G401 (cell line): ENCODE results near the gene ADGRF4. TPM values are rescaled to one million over a fixed set of nuclear protein-coding genes. Genes with fewer than 3 reads are reported as not detected.
"Not testable (repeated sequence)": the region's sequence is repeated elsewhere in the genome, so short reads cannot be mapped to it uniquely, and the experiment has no call there.

Experiments used
- DNase-seq: peaks from one replicate; pipeline ENCODE4 v3.0.0-alpha.2; 2015; ENCODE audit warnings: low spot score
- in situ Hi-C: cut with HindIII; loops from 2 replicates; pipeline ENCODE4 v1.10.0; 2016; ENCODE audit warnings: low sequenced_read_pairs, mixed read lengths
- total RNA-seq: library from RNA; depleted of rRNA; stranded (reverse); fragments of >200 nt; shearing (Covaris generic); gene quantifications from 2 replicates; pipeline ENCODE4 v1.2.3, GENCODE V29; 2014

ADGRF4 gene
- total RNA-seq, 1 experiment from 2014 or later = not detected

DNA sequence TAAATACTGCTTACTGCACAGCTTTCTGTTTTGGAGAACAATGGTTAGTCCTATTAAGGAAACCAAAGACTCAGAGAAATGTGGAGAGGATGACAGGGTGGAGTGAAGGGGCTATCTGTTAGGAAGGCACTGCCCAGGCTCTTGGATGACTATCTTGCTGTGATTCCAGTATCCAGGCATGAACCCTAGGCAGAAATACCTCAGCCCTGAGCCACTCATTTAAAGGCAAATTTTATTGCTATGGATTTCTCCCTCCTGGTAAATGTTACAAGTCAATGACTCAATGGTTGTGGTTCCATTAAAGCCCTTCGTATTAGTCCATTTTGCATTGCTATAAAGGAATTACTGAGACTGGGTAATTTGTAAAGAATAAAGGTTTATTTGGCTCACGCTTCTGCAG lies 25.9 kb downstream of the ADGRF4 start:
- DNase-seq = no peak
- in situ Hi-C loops = no loop called here

DNA sequence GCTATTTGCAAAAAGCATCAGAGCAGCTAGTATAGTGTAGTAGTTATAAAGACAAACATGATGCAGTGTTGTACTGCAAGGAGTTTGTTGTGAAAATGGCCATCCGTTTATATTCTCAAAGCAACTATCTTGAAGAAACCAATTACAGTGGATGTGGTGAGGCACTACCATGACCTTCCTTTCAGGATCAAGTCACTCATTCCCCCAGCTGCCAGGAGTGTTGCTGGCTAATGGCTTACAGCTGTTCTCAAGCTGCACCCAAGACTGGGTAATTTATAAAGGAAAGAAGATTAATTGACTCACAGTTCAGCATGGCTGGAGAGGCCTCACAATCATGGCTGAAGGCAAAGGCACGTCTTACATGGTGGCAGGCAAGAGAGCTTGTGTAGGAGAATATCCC lies 29.0 kb downstream of the ADGRF4 start:
- in situ Hi-C loops = no loop called here
- no peak for DNase-seq

DNA sequence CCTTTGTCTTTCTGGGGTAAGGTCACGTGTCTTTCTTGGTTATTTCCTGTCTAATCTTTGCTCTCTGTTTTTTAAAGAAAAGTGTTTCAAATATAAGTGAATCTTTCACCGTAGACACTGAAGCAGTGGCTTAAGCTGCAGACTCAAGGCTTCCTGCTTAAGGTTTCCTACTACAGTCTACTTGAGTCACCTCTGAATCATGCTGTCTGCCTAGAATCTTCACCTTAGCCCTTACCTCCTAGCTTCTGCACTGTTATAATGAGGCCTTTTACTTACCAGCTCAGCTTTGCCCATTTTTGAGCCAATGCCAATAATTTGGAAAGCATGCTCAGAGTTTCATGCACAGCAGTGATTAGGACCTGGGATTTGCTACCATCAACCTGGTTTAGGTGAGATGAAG lies 30.6 kb downstream of the ADGRF4 start:
- in situ Hi-C loops = no loop called here
- DNase-seq = no peak

DNA sequence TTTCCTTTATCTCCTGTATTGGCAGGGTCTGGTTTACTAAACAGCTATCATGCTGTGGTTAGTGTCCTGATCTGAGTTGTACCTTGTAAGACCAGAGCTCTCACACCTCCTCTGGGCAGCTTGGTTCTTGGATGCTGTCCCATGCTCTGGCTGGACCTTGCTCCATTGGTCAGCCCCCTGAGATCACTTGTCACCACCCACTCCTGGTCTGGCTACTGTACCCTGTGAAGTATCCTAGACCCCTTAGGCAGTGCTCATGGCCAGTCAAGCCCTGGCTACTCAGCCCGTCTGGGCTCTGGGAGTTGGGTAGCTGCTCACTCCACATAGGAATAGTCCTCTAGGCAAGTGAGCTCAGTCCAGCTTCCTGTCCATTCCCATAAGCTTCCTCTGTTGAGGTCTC lies 31.1 kb downstream of the ADGRF4 start:
- in situ Hi-C loops = no loop called here
- no peak for DNase-seq

- in situ Hi-C loops = no loop called here
- DNase-seq = peak; percentile 43
These were observed 35.6 kb downstream of the ADGRF4 start for GRCh38 chr6:47733879-47734558.

DNA sequence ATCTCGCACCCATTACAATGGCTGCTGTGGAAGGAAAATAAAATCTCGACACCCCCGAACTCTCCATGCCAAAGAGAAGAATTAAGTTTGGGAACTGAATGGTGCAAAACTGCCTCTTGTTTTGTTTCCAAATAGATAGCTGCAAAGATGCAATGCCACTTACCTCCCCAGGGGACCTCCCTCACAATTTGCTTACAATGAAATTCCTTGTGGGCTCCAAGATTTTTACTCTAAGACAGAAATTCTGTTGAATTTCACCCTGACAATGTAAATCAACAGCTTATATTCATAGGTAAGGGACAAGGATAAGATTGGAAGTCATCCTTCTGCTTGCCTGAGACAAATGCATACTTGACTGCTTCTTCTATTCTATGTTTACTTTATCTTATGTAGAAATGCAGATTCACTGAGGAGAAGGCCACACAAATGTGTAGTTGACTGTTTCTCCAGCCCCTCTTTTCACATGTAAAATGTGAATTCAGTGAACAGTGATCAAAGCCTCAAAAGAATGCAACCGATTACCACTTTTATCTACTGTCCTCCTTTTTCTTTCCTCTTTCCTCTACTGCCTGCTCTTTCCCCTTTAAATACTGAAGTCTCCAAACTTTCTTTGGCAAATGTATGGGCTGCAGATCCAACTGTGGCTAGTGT lies 36.6 kb downstream of the ADGRF4 start:
- in situ Hi-C loops = no loop called here
- no peak for DNase-seq

GRCh38 chr6:47736083-47736700 lies 37.8 kb downstream of the ADGRF4 start:
- DNase-seq = no peak
- in situ Hi-C loops = no loop called here

- in situ Hi-C loops = no loop called here
- no peak for DNase-seq
These were observed 39.0 kb downstream of the ADGRF4 start for GRCh38 chr6:47737406-47737805.

DNA sequence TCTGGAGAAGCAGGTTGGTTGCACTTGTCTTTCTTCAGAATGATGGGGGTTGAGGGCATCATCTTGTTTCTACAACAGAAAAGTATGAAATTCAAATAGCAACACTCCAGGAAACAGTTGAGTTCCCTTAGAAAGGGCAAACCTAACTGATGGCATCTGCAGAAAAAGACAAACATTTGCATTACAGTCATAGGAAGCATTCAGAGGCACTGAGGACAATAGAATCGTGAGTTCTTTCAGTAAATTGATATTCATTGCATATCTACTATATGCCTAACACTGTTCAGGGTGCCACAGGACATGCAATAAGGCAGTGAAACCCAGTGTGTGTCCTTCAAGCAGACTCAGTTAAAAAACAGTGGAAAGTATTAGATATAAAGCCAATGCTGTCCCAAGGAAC lies 42.3 kb downstream of the ADGRF4 start:
- in situ Hi-C loops = no loop called here
- no peak for DNase-seq

- in situ Hi-C loops = no loop called here
- peak; percentile 17 for DNase-seq
These were observed 43.4 kb downstream of the ADGRF4 start for GRCh38 chr6:47741807-47742206.

GRCh38 chr6:47743744-47744143 lies 45.4 kb downstream of the ADGRF4 start:
- in situ Hi-C loops = no loop called here
- no peak for DNase-seq

- in situ Hi-C loops, DNase-seq: not testable (repeated sequence)
These were observed 46.9 kb downstream of the ADGRF4 start for GRCh38 chr6:47745269-47745668.

GRCh38 chr6:47749757-47750156 lies 51.4 kb downstream of the ADGRF4 start:
- no peak for DNase-seq
- in situ Hi-C loops = no loop called here

DNA sequence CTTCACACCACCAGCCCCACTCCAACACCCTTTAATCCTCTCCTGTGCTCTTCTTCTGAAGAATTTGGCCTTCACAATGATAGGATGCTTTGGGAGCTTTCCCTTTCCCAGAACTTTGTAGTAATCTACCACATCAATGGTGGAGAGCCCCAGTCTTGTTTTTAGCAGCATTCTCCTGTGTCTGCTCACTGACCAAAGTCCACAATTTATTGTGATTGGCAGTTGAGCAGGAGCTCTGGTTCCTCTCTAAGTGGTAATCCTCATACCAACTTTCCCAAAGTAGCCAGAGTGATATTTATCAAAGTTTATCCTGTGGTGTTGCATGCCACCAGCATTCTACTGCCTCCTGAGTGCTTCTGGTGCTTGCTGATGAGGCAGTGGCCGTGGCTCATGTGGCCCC lies 54.4 kb downstream of the ADGRF4 start:
- DNase-seq = no peak
- in situ Hi-C loops = no loop called here

DNA sequence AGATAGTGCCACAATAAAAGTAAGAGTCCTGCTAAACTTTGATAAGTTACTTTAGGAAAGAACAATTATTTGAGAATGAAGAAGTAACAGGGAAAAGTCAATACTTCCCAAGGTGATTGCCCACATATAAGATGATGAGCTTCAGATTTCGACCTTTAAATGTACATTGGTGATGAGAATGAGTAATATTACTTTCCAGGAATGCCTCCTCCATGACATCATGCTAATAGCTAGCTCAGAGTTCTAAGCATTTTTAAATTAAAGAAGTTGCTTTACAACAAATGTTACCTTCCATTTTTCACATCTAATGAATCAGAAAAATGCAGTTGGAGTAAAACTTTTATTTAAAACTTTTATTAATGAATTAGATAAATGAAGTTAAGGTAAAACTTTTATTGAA lies 61.0 kb downstream of the ADGRF4 start:
- DNase-seq = no peak
- in situ Hi-C loops = no loop called here

GRCh38 chr6:47762502-47762901 lies 64.1 kb downstream of the ADGRF4 start:
- in situ Hi-C loops = no loop called here
- DNase-seq = no peak

DNA sequence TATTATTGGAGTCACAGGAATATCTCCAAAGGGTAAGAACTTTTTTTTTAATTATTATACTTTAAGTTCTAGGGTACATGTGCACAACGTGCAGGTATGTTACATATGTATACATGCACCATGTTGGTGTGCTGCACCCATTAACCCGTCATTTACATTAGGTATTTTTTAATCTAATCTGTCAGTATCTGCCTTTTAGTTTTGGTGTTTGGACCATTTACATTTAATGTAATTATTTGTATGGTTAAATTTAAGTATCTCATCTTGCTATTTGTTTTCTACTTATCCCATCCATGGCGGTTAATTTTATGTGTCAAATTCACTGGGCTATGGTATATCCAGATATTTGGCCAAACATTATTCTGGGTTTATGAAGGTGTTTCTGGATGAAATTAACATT lies 68.1 kb downstream of the ADGRF4 start:
- DNase-seq = no peak
- in situ Hi-C loops = no loop called here

DNA sequence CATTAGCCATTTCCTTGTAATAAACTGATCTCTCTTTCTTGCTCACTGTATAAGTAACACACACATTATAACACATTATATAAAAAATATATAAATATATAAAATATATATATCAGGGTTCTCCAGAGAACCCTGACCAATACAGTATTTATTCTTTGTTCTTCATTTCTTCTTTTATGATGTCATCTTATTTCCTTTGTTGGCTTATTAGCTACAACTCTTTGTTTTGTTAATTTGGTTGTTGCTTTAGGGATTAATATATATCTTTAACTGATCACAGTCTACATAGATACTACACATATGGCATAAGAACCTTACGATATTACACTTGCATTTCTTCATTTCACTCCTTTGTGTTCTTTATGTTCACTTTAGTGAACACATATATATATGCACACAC lies 68.7 kb downstream of the ADGRF4 start:
- in situ Hi-C loops = no loop called here
- no peak for DNase-seq

- no peak for DNase-seq
- in situ Hi-C loops = no loop called here
These were observed 71.6 kb downstream of the ADGRF4 start for GRCh38 chr6:47769982-47770381.
